AG04450 (cell line): ENCODE measurements around the gene BSN. TPM values are rescaled to one million over a fixed set of nuclear protein-coding genes. Genes with fewer than 3 reads are reported as not detected.
"Not testable (repeated sequence)": the region's sequence is repeated elsewhere in the genome, so short reads cannot be mapped to it uniquely, and the experiment has no call there.

Source experiments
- CTCF ChIA-PET: fragments of 300-600, 350-600 bp; formaldehyde crosslinking; extraction: SDS; loops from one replicate; lab custom pipeline; 2022; ENCODE audit warnings: antibody characterized with exemption, inconsistent platforms; lab: Charles Lee
- POLR2A ChIA-PET: fragments of 350-600 bp; formaldehyde crosslinking; extraction: SDS; loops from one replicate; lab custom pipeline; 2021; ENCODE audit warnings: antibody characterized with exemption, inconsistent platforms; lab: Yijun Ruan, JAX
- DNase-seq: peaks from one replicate; pipeline ENCODE4 v3.0.0-alpha.2; 2011; ENCODE audit warnings: low read depth, low spot score
- H3K27ac ChIP-seq: one replicate; pipeline ENCODE4 v1.5.1; 2012; ENCODE audit warnings: low read depth, low read length, control low read depth
- H3K27me3 ChIP-seq: one replicate; pipeline ENCODE4 v1.6.0; 2012; ENCODE audit warnings: low read length; ENCODE audit not compliant: control insufficient read depth, insufficient read depth
- H3K4me3 ChIP-seq: 2 replicates; pipeline ENCODE4 v1.5.1; 2011; ENCODE audit warnings: mild to moderate bottlenecking, low read depth, low read length, control low read depth
- H3K9me3 ChIP-seq: 2 replicates; pipeline ENCODE4 v1.5.1; 2012; ENCODE audit warnings: low read length; ENCODE audit not compliant: control insufficient read depth, insufficient read depth
- CTCF ChIP-seq: IDR thresholded peaks from 2 replicates; pipeline ENCODE4 v1.5.1; 2011; ENCODE audit warnings: low read depth, low read length, control low read depth, inconsistent platforms
- polyA plus RNA-seq: library from polyadenylated mRNA; depleted of rRNA; stranded (reverse); fragments of >200 nt; gene quantifications from 2 replicates; pipeline ENCODE4 v1.2.3, GENCODE V29; 2011

Gene BSN
- polyA plus RNA-seq, 1 experiment = not detected

GRCh38 chr3:49675912-49676311 is 121.6 kb downstream of the BSN start:
- POLR2A ChIA-PET = no interaction called here
- TF ChIP-seq CTCF = no peak
- Histone ChIP-seq H3K4me3 (no peak overlapping the region), H3K27ac (no peak overlapping the region), H3K9me3 (peaks cover 12% of the 10 kb centered on the region), H3K27me3 (no peaks in the 10 kb centered on the region)
- CTCF ChIA-PET = no interaction called here
- no peak for DNase-seq

DNA sequence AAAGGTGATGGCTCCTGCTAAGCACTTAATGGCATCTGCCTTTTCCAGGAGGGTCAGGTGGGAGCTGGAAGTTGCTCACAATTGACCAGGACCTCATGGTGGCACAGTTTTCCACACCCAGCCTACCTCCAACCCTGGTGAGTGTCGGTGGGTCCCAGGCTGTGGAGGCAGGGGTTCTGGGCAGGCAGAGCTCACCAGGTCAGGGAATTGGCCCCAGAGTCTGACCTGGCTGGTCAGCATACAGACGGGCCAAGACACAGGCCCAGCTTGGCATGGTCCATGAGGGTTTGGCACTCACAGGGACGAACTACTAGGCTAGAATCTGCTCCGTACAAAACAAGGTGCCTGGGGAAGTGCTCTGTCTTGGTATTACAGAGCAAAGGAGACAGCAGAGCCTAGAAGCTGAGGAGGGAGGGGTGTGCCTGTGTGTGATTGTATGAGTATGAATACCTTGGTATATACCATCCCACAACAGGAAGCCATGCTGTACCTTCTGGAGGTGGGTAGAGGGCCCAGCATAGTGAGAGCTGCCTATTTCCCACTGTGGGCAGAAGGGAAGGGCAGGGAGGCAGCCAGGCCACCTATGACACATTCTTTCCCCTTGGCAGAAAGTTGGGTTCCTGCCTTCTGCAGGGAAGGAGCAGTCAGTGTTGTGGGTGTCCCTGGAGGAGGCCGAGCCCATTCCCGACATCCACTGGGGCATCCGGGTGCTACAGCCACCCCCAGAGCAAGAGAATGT is 126.4 kb downstream of the BSN start:
- POLR2A ChIA-PET = no interaction called here
- DNase-seq = no peak
- H3K27me3 ChIP-seq = no peaks in the 10 kb centered on the region
- CTCF ChIA-PET = interaction anchor here (1.2 kb wide), 1 partner anchor 141 kb away, joined by 3 read pairs; no protein-coding TSS in a partner anchor
- H3K4me3 ChIP-seq = no peak overlapping the region
- no peak for TF ChIP-seq CTCF
- H3K9me3 ChIP-seq = no peaks in the 10 kb centered on the region
- H3K27ac ChIP-seq = no peak overlapping the region

DNA sequence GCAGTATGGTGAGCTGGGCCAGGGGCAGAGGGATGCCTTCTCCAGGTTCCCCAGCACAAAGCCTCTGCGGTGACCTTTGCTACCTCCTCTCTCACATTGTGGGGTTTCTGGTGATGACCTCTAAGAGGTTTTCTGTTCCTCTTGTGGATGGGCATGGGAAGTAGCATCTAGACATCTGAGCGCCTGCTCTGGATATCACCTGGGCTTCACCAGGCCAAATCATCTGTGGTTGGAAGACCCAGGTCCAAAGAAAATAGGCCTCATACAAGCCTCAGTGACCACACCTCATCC is 126.9 kb downstream of the BSN start:
- no peak overlapping the region for H3K27ac ChIP-seq
- TF ChIP-seq CTCF = no peak
- H3K4me3 ChIP-seq = no peak overlapping the region
- no peaks in the 10 kb centered on the region for H3K27me3 ChIP-seq
- POLR2A ChIA-PET = no interaction called here
- CTCF ChIA-PET = no interaction called here
- no peak for DNase-seq
- no peaks in the 10 kb centered on the region for H3K9me3 ChIP-seq

DNA sequence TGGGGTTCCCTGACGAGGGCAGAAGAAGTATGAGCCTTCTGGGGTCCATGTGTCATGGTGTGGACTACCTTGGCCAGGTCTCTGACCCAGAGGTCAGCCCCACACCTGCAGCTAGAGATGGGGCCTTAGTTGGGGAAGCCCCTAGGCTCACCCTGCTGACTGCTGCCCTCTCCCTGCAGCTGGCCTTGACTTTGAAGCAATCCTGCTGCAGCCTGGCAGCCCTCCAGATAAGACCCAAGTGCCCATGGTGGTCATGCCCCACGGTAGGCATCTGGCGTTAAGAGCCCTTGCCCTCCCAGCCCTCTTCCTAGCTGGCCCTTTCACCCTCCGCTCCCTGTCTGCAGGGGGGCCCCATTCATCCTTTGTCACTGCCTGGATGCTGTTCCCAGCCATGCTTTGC is 127.3 kb downstream of the BSN start:
- Histone ChIP-seq H3K4me3 (no peak overlapping the region), H3K9me3 (no peaks in the 10 kb centered on the region), H3K27ac (no peak overlapping the region), H3K27me3 (no peaks in the 10 kb centered on the region)
- POLR2A ChIA-PET = no interaction called here
- DNase-seq = no peak
- TF ChIP-seq CTCF = no peak
- CTCF ChIA-PET = no interaction called here

DNA sequence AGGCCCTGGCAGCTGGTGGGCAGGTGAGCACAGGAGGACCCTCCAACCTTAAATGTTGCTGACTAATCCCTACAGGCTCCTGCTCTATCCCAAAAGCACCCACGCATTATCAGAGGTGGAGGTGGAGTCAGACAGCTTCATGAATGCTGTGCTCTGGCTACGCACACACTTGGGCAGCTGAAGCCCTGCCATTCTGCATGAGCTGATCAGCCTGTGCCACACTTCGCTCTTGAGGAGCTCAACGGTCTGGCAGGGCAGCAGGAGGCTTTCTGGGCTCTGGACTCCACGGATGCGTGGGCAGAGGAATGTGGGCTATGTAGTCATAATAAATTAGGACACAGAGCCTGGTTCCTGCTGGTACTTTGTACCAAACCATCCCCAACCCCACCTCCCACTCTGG is 128.9 kb downstream of the BSN start:
- POLR2A ChIA-PET = no interaction called here
- H3K9me3 ChIP-seq = no peaks in the 10 kb centered on the region
- TF ChIP-seq CTCF = no peak
- DNase-seq = no peak
- CTCF ChIA-PET = no interaction called here
- no peak overlapping the region for H3K4me3 ChIP-seq
- no peaks in the 10 kb centered on the region for H3K27me3 ChIP-seq
- H3K27ac ChIP-seq = no peak overlapping the region

DNA sequence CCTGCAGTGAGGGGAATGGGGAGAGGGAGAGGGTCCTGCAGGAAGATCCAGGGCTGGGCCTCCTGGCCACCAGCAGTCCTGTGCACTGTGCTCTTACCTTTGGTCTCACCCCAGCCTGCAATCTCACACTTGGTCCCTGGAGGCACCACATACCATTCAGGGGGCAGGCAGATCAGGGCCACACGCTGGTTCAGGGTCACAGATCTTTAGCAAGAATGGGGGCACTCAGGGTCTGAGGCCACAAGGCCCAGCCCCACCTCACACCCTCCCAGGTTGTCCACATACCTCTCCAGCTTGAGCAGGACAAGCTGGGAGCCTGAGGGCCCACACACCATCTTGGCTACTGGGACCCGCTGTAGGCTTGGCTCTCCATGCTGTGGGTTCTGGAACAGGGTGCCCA is 130.2 kb downstream of the BSN start:
- CTCF ChIA-PET = not testable (repeated sequence)

GRCh38 chr3:49685103-49685502 is 130.8 kb downstream of the BSN start:
- POLR2A ChIA-PET, H3K4me3 ChIP-seq, CTCF ChIA-PET, DNase-seq, H3K27me3 ChIP-seq, H3K27ac ChIP-seq, H3K9me3 ChIP-seq: not testable (repeated sequence)

More for the DNA sequence above, 130.2 kb downstream of the BSN start:
- DNase-seq, H3K27me3 ChIP-seq, POLR2A ChIA-PET, H3K27ac ChIP-seq, H3K9me3 ChIP-seq, H3K4me3 ChIP-seq: not testable (repeated sequence)

GRCh38 chr3:49685846-49686245 is 131.6 kb downstream of the BSN start:
- POLR2A ChIA-PET, DNase-seq, CTCF ChIA-PET, H3K27ac ChIP-seq, H3K27me3 ChIP-seq, H3K9me3 ChIP-seq, H3K4me3 ChIP-seq: not testable (repeated sequence)
